H1 (cell line): ENCODE results near the gene GCK. TPM values are rescaled to one million over a fixed set of nuclear protein-coding genes. Genes with fewer than 3 reads are reported as not detected.
A peak's percentile ranks its signal among the peaks of the same experiment; 100 is the strongest.
"Not testable (repeated sequence)": the region's sequence is repeated elsewhere in the genome, so short reads cannot be mapped to it uniquely, and the experiment has no call there.

Experiments
- CTCF ChIA-PET: fragments of 300-600 bp; sonication (Branson Sonifier 250); formaldehyde crosslinking; loops from one replicate; lab custom pipeline; 2021; ENCODE audit not compliant: partially characterized antibody; lab: Charles Lee
- POLR2A ChIA-PET: fragments of 300-600 bp; sonication (Branson Sonifier 250); formaldehyde crosslinking; loops from one replicate; lab custom pipeline; 2021; ENCODE audit warnings: inconsistent platforms; ENCODE audit not compliant: partially characterized antibody; lab: Charles Lee
- DNase-seq, 2 experiments: peaks; one replicate each; pipeline versions ENCODE4 v3.0.0 to v3.0.0-alpha.2; 2010 to 2022; ENCODE audit warnings: low spot score in 2 of 2, low read depth in 1 of 2, mixed read lengths in 1 of 2
- FAIRE-seq: peaks from 2 replicates; lab custom pipeline; 2011; peaks lifted over from hg19 to GRCh38; lab: Jason Lieb, UNC
- H2AFZ ChIP-seq: 2 replicates; pipeline ENCODE4 v1.8.1; 2012; ENCODE audit warnings: low read length, inconsistent platforms
- H2AK5ac ChIP-seq: 2 replicates; pipeline ENCODE4 v1.6.1; 2013; ENCODE audit warnings: low read depth, low read length
- H2BK120ac ChIP-seq: replicated peaks from 2 replicates; pipeline ENCODE3; 2013; ENCODE audit warnings: low read depth, low read length, inconsistent platforms
- H2BK12ac ChIP-seq: 2 replicates; pipeline ENCODE4 v1.6.1; 2013; ENCODE audit warnings: low read depth, low read length
- H2BK15ac ChIP-seq: 2 replicates; pipeline ENCODE4 v1.6.1; 2013; ENCODE audit warnings: low read length
- H2BK20ac ChIP-seq: 2 replicates; pipeline ENCODE4 v1.6.1; 2013; ENCODE audit warnings: low read length
- H2BK5ac ChIP-seq: 2 replicates; pipeline ENCODE4 v1.6.1; 2013; ENCODE audit warnings: low read depth, low read length
- H3K14ac ChIP-seq: 2 replicates; pipeline ENCODE4 v1.6.1; 2013; ENCODE audit warnings: inconsistent platforms; ENCODE audit not compliant: insufficient read length
- H3K18ac ChIP-seq: 2 replicates; pipeline ENCODE4 v1.6.1; 2013; ENCODE audit warnings: low read length; ENCODE audit errors: extremely low read depth
- H3K23ac ChIP-seq: 2 replicates; pipeline ENCODE4 v1.6.1; 2013; ENCODE audit warnings: inconsistent platforms; ENCODE audit not compliant: insufficient read length
- H3K23me2 ChIP-seq: 2 replicates; pipeline ENCODE4 v1.6.1; 2013; ENCODE audit warnings: low read depth, low read length
- H3K27ac ChIP-seq: 2 replicates; pipeline ENCODE4 v1.6.1; 2011; ENCODE audit warnings: low read depth, low read length, inconsistent platforms
- H3K27me3 ChIP-seq, 4 experiments: replicated peaks in 1 of 4; 1 replicate in 1 of 4; 2 replicates in 3 of 4; pipeline versions ENCODE4 v1.6.1 to v1.8.1; 2011 to 2013; ENCODE audit warnings: low read length in 3 of 4, mild to moderate bottlenecking in 3 of 4, inconsistent platforms in 2 of 4, mixed read lengths in 2 of 4, moderate library complexity in 1 of 4; ENCODE audit not compliant: control insufficient read depth in 3 of 4, insufficient read depth in 3 of 4; ENCODE audit errors: extremely low read depth in 1 of 4
- H3K36me3 ChIP-seq, 4 experiments: 2 replicates each; pipeline versions ENCODE4 v1.6.1 to v1.8.1; 2011 to 2013; ENCODE audit warnings: mild to moderate bottlenecking in 4 of 4, low read length in 3 of 4, moderate library complexity in 2 of 4, control low read depth in 1 of 4, inconsistent platforms in 1 of 4; ENCODE audit not compliant: insufficient read depth in 4 of 4, control insufficient read depth in 2 of 4
- H3K4ac ChIP-seq: replicated peaks from 2 replicates; pipeline ENCODE3; 2013; ENCODE audit warnings: low read length, low read depth, mixed read lengths, inconsistent platforms; ENCODE audit not compliant: insufficient read length
- H3K4me1 ChIP-seq, 4 experiments: replicated peaks in 1 of 4; 1 replicate in 1 of 4; 2 replicates in 3 of 4; pipeline versions ENCODE4 v1.6.1 to v1.8.1; 2011 to 2013; ENCODE audit warnings: low read length in 3 of 4, inconsistent platforms in 2 of 4, mixed read lengths in 1 of 4; ENCODE audit not compliant: insufficient read depth in 4 of 4, control insufficient read depth in 3 of 4
- H3K4me2 ChIP-seq, 2 experiments: 2 replicates each; pipeline versions ENCODE4 v1.6.1 to v1.8.1; 2011 to 2013; ENCODE audit warnings: low read depth in 2 of 2, low read length in 2 of 2, control low read depth in 1 of 2, inconsistent platforms in 1 of 2, mild to moderate bottlenecking in 1 of 2; ENCODE audit not compliant: insufficient read depth in 1 of 2
- H3K4me3 ChIP-seq, 4 experiments: fragments of 200-600, 300-600 bp in 1 of 4; sonication (generic), shearing (Covaris generic), sonication (Bioruptor Twin) in 1 of 4; 2 replicates each; pipeline versions ENCODE4 v1.5.1 to v1.8.1; 2011 to 2016; ENCODE audit warnings: low read length in 4 of 4, low read depth in 3 of 4, control low read depth in 2 of 4, inconsistent platforms in 2 of 4, mild to moderate bottlenecking in 2 of 4, mixed read lengths in 1 of 4, moderate library complexity in 1 of 4; ENCODE audit not compliant: insufficient read depth in 2 of 4; ENCODE audit errors: extremely low read depth in 1 of 4
- H3K56ac ChIP-seq: replicated peaks from 2 replicates; pipeline ENCODE3; 2013; ENCODE audit warnings: low read depth, mild to moderate bottlenecking, mixed read lengths, low read length, inconsistent platforms; ENCODE audit not compliant: insufficient read length
- H3K79me1 ChIP-seq: 2 replicates; pipeline ENCODE4 v1.6.1; 2013; ENCODE audit warnings: low read depth, low read length, control low read depth
- H3K79me2 ChIP-seq, 2 experiments: 2 replicates each; pipeline versions ENCODE4 v1.6.1 to v1.8.1; 2012 to 2013; ENCODE audit warnings: low read length in 2 of 2, mild to moderate bottlenecking in 2 of 2, inconsistent platforms in 1 of 2; ENCODE audit not compliant: insufficient read depth in 2 of 2, control insufficient read depth in 1 of 2
- H3K9ac ChIP-seq, 4 experiments: replicated peaks in 1 of 4; 1 replicate in 1 of 4; 2 replicates in 3 of 4; pipeline versions ENCODE4 v1.6.1 to v1.8.1; 2011 to 2013; ENCODE audit warnings: low read depth in 3 of 4, low read length in 3 of 4, control low read depth in 2 of 4, mild to moderate bottlenecking in 2 of 4, moderate library complexity in 2 of 4, inconsistent platforms in 1 of 4; ENCODE audit errors: extremely low read depth in 1 of 4
- H3K9me3 ChIP-seq, 2 experiments: 2 replicates each; pipeline versions ENCODE4 v1.6.1 to v1.8.1; 2012 to 2013; ENCODE audit warnings: mild to moderate bottlenecking in 2 of 2, moderate library complexity in 2 of 2, control low read depth in 1 of 2, inconsistent platforms in 1 of 2, low read depth in 1 of 2, low read length in 1 of 2, mixed read lengths in 1 of 2; ENCODE audit not compliant: insufficient read depth in 2 of 2
- H4K20me1 ChIP-seq, 2 experiments: replicated peaks in 1 of 2; 2 replicates each; pipeline versions ENCODE3 to v1.8.1; 2011 to 2013; ENCODE audit warnings: inconsistent platforms in 2 of 2, low read length in 2 of 2, mild to moderate bottlenecking in 1 of 2; ENCODE audit not compliant: insufficient read depth in 2 of 2, control insufficient read depth in 1 of 2
- H4K5ac ChIP-seq: 2 replicates; pipeline ENCODE4 v1.6.1; 2013; ENCODE audit warnings: low read length, low read depth, mixed read lengths, inconsistent platforms; ENCODE audit not compliant: insufficient read length
- H4K8ac ChIP-seq: 2 replicates; pipeline ENCODE4 v1.8.0; 2013; ENCODE audit warnings: mild to moderate bottlenecking, moderate library complexity, low read length, inconsistent platforms; ENCODE audit not compliant: insufficient read depth; ENCODE audit errors: extremely low read depth
- H4K91ac ChIP-seq: replicated peaks from 2 replicates; pipeline ENCODE3; 2013; ENCODE audit warnings: low read length, mixed read lengths, inconsistent platforms; ENCODE audit not compliant: insufficient read length
- SRF ChIP-seq: IDR thresholded peaks from 2 replicates; pipeline ENCODE4 v1.6.1; 2011; ENCODE audit warnings: mild to moderate bottlenecking, low read depth, low read length, moderate library complexity
- WGBS, 2 experiments: shearing (Covaris generic) in 1 of 2; methylation state at CpG; one replicate each; pipeline versions ENCODE4 v1.1.6 to v1.1.7; 2013 to 2015; ENCODE audit warnings: low lambda C conversion rate in 2 of 2, mixed read lengths in 2 of 2, inconsistent platforms in 1 of 2, low coverage in 1 of 2, missing lambda C conversion rate in 1 of 2; ENCODE audit not compliant: insufficient replicate concordance in 2 of 2, insufficient coverage in 1 of 2, insufficient read length in 1 of 2; ENCODE audit errors: extremely low coverage in 1 of 2, missing lambda C conversion rate in 1 of 2; 5-methylcytosine and 5-hydroxymethylcytosine counted together
- polyA plus RNA-seq, 7 experiments: library from polyadenylated mRNA; depleted of rRNA in 3 of 7; stranded (reverse) in 5 of 7; unstranded in 2 of 7; fragments of >200 nt in 5 of 7; fragments of 200-250 nt in 2 of 7; gene quantifications; 1 replicate in 5 of 7; 2 replicates in 1 of 7; 4 replicates in 1 of 7; pipeline versions ENCODE4 v1.2.1 to v1.2.3, GENCODE V29; 2011 to 2013; ENCODE audit warnings: missing spikeins in 2 of 7, mixed read lengths in 2 of 7
- total RNA-seq: library from RNA; stranded (reverse); fragmentation: NEBNext Ultra II Directional; extraction: Animal tissue kit (Norgen Biotek cat#: 25700); gene quantifications from 2 replicates; pipeline ENCODE4 v1.2.1, GENCODE V29; 2021

Gene GCK
- total and polyA plus RNA-seq, 2 of the 8 experiments (the other 6 are each of a cell fraction or from before 2014, with no cell fraction given) = 2.4 to 4.9 TPM

GRCh38 chr7:44172352-44172751 lies 16.9 kb downstream of the GCK start (continued):
- TF ChIP-seq SRF = no peak
- TF ChIP-seq, all 59 proteins: peak for 0

DNA sequence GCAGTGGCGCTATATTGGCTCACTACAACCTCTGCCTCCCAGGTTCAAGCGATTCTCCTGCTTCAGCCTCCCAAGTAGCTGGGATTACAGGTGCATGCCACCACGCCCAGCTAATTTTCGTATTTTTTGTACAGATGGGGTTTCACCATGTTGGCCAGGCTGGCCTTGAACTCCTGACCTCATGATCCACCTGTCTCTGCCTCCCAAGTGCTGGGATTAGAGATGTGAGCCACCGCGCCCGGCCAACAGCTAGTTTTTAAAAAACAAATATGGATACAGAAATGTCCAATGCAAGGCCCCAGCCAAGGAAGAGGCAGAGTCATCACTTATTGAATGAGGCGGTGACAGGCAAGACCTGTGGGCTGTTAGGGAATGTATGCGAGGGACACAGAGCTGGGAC lies 17.3 kb downstream of the GCK start:
- H2AK5ac ChIP-seq, H3K23ac ChIP-seq, H3K36me3 ChIP-seq, H3K9ac ChIP-seq, H3K27ac ChIP-seq, H2BK5ac ChIP-seq, H3K14ac ChIP-seq, H3K79me1 ChIP-seq, H3K23me2 ChIP-seq, H2BK20ac ChIP-seq, H2AFZ ChIP-seq, H3K9me3 ChIP-seq, H3K4ac ChIP-seq, H3K18ac ChIP-seq, H3K56ac ChIP-seq, H2BK120ac ChIP-seq, H4K91ac ChIP-seq, H4K20me1 ChIP-seq, H3K4me3 ChIP-seq, H4K5ac ChIP-seq, FAIRE-seq, DNase-seq, H2BK12ac ChIP-seq, POLR2A ChIA-PET, H2BK15ac ChIP-seq, H3K4me1 ChIP-seq, H3K79me2 ChIP-seq, H3K4me2 ChIP-seq, H3K27me3 ChIP-seq: not testable (repeated sequence)
- CTCF ChIA-PET = interaction anchor here (1.0 to 2.6 kb wide), 2 partner anchors 9 to 24 kb away, joined by 3 to 9 read pairs; no protein-coding TSS in a partner anchor
- peak overlapping the region; percentile 97; the same call in 1 of the 2 replicates for H4K8ac ChIP-seq
- WGBS, 2 experiments = 80% methylated on average over 8 of the region's 9 CpGs; no CpG with 5 or more reads in 1 of the 2 experiments
